SK-N-MC (cell line): Measurements from ENCODE around the gene EFNB1.

Source experiments
- EZH2 ChIP-seq: fragments of 200-600 bp; sonication (generic); IDR thresholded peaks from one replicate; pipeline ENCODE4 v1.6.1; 2017; ENCODE audit warnings: antibody characterized with exemption
- FOXP2 ChIP-seq: optimal IDR thresholded peaks from 2 replicates; pipeline ENCODE3; 2011; ENCODE audit warnings: mild to moderate bottlenecking, moderate library complexity; ENCODE audit not compliant: insufficient read depth; ENCODE audit errors: extremely low read length, control extremely low read depth

DNA sequence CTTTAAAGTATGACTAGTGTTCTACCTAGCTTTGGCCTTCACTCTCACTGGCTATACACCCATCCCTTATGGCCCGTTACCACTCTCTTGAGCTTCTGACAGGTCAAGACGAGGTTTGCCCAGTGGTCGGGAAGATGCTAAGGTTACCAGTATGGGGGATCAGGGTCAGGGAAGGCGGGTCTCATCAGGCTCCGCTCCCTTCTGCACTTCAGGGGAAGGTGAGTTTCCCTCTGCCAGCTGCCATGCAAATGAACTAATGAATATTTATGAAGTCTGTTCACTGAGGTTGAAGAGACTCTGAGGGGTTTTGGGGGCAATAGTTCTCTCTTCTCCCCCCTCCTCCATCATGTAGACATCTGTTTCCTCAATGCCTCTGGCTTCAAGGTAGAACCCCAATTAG lies 6.6 kb downstream of the EFNB1 start:
- TF ChIP-seq FOXP2 (no peak), EZH2 (no peak)
